ENCODE data around the gene TMPRSS12.
"Not testable (repeated sequence)": the region's sequence is repeated elsewhere in the genome, so short reads cannot be mapped to it uniquely, and the experiment has no call there.

TMPRSS12 gene

DNA sequence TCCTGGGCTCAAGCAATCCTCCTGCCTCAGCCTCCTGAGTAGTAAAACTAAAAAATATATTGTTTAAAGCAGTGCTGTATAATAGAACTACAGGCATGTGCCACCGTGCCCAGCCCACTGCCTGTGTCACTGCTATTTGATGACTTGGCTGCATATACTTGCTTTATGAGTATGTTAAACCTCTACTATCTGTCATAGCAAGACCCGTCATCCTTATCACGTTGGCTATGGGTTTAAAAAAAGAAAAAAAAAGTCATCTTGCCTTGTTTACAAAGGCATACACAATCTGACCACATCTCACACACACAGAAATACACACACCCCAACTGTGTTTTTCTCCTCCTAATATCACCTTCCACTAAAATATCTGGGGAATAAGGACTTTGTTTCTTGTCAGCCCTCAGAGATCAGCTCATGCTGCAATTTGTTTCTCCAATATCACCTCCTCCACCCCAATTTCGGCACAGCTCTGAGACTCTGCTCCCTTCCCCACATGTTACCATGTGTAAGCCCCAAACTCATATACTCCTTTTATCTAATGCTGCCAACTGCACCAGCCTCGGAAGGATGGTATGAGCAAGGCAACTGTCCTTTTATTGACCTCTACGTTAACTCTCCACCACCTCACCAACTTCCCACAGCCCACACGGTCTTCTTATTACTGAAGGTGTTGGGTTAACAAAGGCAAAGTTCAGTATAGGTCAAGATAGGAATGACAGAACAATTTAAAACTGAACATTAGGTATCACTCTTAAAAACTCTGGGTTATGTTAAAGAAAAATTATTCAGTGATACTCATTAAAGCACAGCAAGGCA is 802 bp upstream of the TMPRSS12 start:
- Histone ChIP-seq H3K4me3 (no peak overlapping the region), H3K27ac (no peak overlapping the region)
- no peak for DNase-seq (ENCODE audit: low spot score)
- TF ChIP-seq, protein P1, sequence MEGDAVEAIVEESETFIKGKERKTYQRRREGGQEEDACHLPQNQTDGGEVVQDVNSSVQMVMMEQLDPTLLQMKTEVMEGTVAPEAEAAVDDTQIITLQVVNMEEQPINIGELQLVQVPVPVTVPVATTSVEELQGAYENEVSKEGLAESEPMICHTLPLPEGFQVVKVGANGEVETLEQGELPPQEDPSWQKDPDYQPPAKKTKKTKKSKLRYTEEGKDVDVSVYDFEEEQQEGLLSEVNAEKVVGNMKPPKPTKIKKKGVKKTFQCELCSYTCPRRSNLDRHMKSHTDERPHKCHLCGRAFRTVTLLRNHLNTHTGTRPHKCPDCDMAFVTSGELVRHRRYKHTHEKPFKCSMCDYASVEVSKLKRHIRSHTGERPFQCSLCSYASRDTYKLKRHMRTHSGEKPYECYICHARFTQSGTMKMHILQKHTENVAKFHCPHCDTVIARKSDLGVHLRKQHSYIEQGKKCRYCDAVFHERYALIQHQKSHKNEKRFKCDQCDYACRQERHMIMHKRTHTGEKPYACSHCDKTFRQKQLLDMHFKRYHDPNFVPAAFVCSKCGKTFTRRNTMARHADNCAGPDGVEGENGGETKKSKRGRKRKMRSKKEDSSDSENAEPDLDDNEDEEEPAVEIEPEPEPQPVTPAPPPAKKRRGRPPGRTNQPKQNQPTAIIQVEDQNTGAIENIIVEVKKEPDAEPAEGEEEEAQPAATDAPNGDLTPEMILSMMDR (IDR thresholded peaks at IDR 0.05) = no peak

DNA sequence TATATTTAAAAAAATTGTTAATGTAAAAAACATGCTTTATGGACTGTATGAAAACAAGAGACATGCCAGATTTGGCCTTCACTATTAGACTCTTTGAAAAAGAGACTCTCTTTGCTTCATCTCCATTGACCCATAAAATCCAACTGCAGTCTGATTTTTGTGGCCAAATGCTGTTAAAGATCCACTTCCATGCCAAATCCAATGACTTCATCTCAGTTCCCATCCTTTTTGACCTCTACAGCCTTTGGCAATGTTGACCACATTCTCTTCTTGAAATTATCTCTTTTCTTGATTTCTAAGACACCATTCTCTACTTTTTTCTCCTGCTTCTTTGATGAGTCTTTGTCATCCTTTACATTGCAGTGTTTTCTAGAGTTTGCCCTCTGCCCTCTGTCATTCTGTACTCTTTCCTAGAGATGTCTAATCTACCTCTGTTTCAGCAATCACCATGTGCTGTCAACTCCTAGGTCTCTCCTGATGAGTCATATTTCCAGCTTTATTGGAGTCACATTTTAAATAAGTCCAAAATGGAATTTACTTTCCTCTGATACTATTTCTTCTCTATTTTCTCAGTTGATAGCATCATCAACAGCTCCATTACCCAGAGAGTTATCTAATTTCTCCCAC is 2.4 kb downstream of the TMPRSS12 start:
- Histone ChIP-seq H3K27ac (no peak overlapping the region), H3K4me3 (no peak overlapping the region)
- no peak for DNase-seq (ENCODE audit: low spot score)
- TF ChIP-seq, protein P1 (IDR thresholded peaks at IDR 0.05) = no peak

GRCh38 chr12:50848963-50849362 is 6.2 kb downstream of the TMPRSS12 start:
- no peak overlapping the region for H3K27ac ChIP-seq
- TF ChIP-seq, protein P1 (IDR thresholded peaks at IDR 0.05) = no peak
- DNase-seq (ENCODE audit: low spot score) = no peak
- no peak overlapping the region for H3K4me3 ChIP-seq

GRCh38 chr12:50855218-50855617 is 12.5 kb downstream of the TMPRSS12 start:
- DNase-seq (ENCODE audit: low spot score) = not testable (repeated sequence)

DNA sequence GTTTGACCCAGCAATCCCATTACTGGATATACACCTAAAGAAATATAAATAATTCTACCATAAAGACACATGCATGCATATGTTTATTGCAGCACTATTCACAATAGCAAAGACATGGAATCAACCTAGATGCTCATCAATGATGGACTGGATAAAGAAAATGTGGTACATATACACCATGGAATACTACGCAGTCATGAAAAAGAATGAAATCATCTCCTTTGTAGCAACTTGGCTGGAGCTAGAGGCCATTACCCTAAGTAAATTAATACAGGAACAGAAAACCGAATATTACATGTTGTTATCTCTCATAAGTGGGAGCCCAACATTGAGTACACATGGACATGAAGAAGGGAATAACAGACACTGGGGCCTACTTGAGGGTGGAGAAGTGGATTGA is 13.0 kb downstream of the TMPRSS12 start:
- H3K27ac ChIP-seq = not testable (repeated sequence)

More at GRCh38 chr12:50855218-50855617, 12.5 kb downstream of the TMPRSS12 start:
- H3K4me3 ChIP-seq, H3K27ac ChIP-seq: not testable (repeated sequence)

GRCh38 chr12:50859621-50860310 is 17.0 kb downstream of the TMPRSS12 start:
- DNase-seq (ENCODE audit: low spot score) = no peak
- no peak overlapping the region for H3K27ac ChIP-seq
- no peak overlapping the region for H3K4me3 ChIP-seq
- TF ChIP-seq, protein P1 (IDR thresholded peaks at IDR 0.05) = no peak

More for the DNA sequence above, 13.0 kb downstream of the TMPRSS12 start:
- H3K4me3 ChIP-seq; DNase-seq (ENCODE audit: low spot score): not testable (repeated sequence)

DNA sequence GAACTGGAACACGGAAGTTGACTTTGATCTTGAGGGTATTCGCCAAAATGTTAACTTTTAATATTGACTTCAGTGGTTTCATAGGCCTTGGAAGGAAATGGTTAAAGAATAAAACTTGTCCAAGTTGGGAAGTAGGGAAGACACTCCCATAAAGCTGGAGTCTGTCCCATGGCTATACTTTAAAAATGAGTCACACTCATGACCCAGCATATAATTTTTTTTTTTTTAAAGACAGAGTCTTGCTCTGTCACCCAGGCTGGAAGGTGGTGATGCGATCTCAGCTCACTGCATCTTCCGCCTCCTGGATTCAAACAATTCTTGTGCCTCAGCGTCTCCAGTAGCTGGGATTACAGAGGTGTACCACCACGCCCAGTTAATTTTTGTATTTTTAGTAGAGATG is 19.6 kb downstream of the TMPRSS12 start:
- H3K27ac ChIP-seq = no peak overlapping the region
- no peak overlapping the region for H3K4me3 ChIP-seq
- DNase-seq (ENCODE audit: low spot score) = no peak
- TF ChIP-seq, protein P1 (IDR thresholded peaks at IDR 0.05) = no peak
